Esophagus (tissue), 2 donors: ENCODE measurements around the gene IWS1. TPM values are rescaled to one million over a fixed set of nuclear protein-coding genes. Genes with fewer than 3 reads are reported as not detected.

Experiments
- H3K27ac ChIP-seq, 2 donors: one replicate each; pipeline ENCODE4 v1.5.1; 2013; ENCODE audit warnings: low read depth in 2 of 2, mild to moderate bottlenecking in 2 of 2, inconsistent platforms in 1 of 2, low read length in 1 of 2, moderate library complexity in 1 of 2
- H3K27me3 ChIP-seq, 2 donors: one replicate each; pipeline ENCODE4 v1.6.1; 2013; ENCODE audit warnings: low read length in 2 of 2, control low read depth in 1 of 2, mild to moderate bottlenecking in 1 of 2; ENCODE audit not compliant: insufficient read depth in 2 of 2, control insufficient read depth in 1 of 2
- H3K36me3 ChIP-seq, 2 donors: one replicate each; pipeline ENCODE4 v1.6.1; 2013; ENCODE audit warnings: low read length in 1 of 2; ENCODE audit not compliant: control insufficient read depth in 2 of 2, insufficient read depth in 2 of 2
- H3K4me1 ChIP-seq, 2 donors: one replicate each; pipeline ENCODE4 v1.6.1; 2013; ENCODE audit warnings: low read length in 1 of 2; ENCODE audit not compliant: control insufficient read depth in 2 of 2, insufficient read depth in 2 of 2
- H3K4me3 ChIP-seq, 2 donors: one replicate each; pipeline ENCODE4 v1.5.1; 2013; ENCODE audit warnings: low read length in 2 of 2, mild to moderate bottlenecking in 2 of 2, low read depth in 1 of 2, moderate library complexity in 1 of 2
- H3K9me3 ChIP-seq, 2 donors: one replicate each; pipeline ENCODE4 v1.6.1; 2013; ENCODE audit warnings: mild to moderate bottlenecking in 2 of 2, low read depth in 1 of 2, low read length in 1 of 2, moderate library complexity in 1 of 2; ENCODE audit not compliant: control insufficient read depth in 2 of 2, insufficient read depth in 1 of 2
- WGBS, 2 donors: extraction: QIAGEN DNeasy Blood & Tissue Kit; methylation state at CpG; one replicate each; pipeline ENCODE4 v1.1.7; 2013; 5-methylcytosine and 5-hydroxymethylcytosine counted together
- polyA plus RNA-seq, 2 donors: library from polyadenylated mRNA; stranded (reverse); fragments of 200-250 nt; gene quantifications; one replicate each; pipeline ENCODE4 v1.2.3, GENCODE V29; 2013
- donor health status: healthy with polysubstance abuse.
- donor health status: Bipolar disorder and iron deficiency.

Gene IWS1
- polyA plus RNA-seq, 2 donors: 14.1 to 19.7 TPM

DNA sequence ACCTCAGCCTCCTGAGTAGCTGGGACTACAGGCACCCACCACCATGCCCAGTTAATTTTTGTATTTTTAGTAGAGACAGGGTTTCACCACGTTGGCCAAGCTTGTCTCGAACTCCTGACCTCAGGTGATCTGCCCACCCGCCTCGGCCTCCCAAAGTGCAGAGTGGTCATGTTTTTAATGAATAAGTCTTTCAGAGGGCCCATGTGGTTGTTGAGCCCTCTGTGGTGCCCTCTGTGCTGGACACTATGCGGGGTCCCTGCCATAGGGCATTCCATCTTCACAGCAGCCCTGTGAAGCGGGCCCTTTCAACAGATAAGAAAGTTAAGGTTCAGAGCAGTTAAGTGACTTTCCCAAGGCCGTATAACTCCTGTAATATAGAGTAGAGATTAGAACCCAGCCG lies 35.1 kb upstream of the IWS1 start:
- H3K9me3 ChIP-seq: no peaks in the 10 kb centered on the region
- no peaks in the 10 kb centered on the region for H3K27me3 ChIP-seq
- no peak overlapping the region for H3K4me3 ChIP-seq
- no peaks in the 10 kb centered on the region for H3K4me1 ChIP-seq
- no peak overlapping the region for H3K27ac ChIP-seq
- WGBS, 2 donors: 85 to 91% methylated on average over 8 of the region's 8 CpGs
- H3K36me3 ChIP-seq: no peaks in the 10 kb centered on the region

DNA sequence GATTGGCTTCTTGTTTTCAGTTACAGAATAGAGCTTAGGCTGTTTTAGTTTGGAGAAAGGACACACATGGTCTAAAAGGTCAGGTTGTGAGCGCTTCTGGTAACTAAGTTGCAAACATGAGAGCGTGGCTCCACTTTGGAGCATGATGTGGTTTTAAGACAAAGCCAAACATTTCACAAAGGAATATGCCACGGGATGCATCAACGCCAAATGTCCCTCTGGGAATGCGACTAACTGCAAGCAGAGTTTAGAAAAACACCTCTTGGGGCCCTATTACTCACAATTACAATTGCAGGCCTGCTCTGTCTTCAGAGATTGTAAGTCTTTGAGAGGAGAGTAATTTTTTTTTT lies 34.6 kb upstream of the IWS1 start:
- no peaks in the 10 kb centered on the region for H3K4me1 ChIP-seq
- H3K27ac ChIP-seq: no peak overlapping the region
- no peaks in the 10 kb centered on the region for H3K36me3 ChIP-seq
- 83 to 87% methylated on average over 5 of the region's 5 CpGs for WGBS, 2 donors
- no peak overlapping the region for H3K4me3 ChIP-seq
- H3K9me3 ChIP-seq: no peaks in the 10 kb centered on the region
- H3K27me3 ChIP-seq: no peaks in the 10 kb centered on the region

DNA sequence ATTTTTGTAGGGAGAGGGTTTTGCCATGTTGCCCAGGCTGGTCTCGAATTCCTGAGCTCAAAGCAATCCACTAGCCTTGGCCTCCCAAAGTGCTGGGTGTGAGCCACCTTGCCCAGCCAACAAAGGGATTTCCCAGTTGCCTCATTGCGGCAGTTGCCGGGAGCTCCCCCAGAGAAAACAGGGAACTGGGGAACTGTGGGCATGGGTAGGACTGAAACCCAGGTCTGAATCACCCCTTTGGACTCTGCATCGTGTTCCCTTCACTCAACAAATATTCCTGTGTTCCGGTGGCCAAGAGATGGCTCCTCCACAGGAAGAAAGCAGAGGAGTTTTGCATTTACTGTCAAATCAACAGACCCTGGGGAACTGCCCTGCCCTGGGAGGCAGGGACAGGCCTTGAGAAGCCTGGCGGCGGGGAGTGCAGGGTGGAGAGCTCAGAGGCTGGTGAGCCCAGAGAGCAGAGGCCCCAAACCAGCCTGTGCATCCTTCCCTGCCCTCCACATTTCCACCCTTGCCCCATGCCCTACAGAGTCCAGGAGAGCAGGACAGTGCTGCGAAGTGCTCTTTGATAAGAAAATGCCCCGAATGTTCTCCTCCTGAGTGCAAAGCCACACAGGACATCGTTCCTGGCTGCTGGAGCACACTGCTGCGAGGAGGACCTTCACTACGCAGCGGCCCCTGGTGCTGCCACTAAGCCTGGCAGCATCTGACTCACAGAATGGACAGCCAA lies 34.1 kb upstream of the IWS1 start:
- WGBS, 2 donors: 79 to 83% methylated on average over 13 of the region's 13 CpGs
- no peaks in the 10 kb centered on the region for H3K9me3 ChIP-seq
- H3K4me3 ChIP-seq: no peak overlapping the region
- H3K27me3 ChIP-seq: no peaks in the 10 kb centered on the region
- no peaks in the 10 kb centered on the region for H3K4me1 ChIP-seq
- H3K27ac ChIP-seq: no peak overlapping the region
- H3K36me3 ChIP-seq: no peaks in the 10 kb centered on the region

DNA sequence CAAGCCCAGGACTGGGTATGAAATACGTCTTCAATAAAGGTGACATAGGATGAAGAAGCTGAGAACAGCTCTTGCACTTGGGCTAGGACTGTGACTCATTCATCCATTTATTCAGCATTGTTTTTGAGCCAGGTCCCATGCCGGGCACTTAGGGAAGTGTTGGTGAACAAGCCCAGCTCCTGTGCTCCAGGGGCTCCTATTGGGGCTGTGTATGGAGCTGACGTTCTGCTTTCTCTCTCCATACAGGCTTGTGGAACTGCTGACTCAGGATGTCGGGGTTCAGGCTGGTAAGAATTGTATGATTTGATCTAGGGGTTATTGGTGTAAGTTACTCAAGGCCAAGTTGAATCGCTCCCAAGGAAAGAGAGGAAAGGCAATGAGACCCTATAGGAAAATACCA lies 33.2 kb upstream of the IWS1 start:
- WGBS, 2 donors: 83% methylated on average over 5 of the region's 5 CpGs
- Histone ChIP-seq H3K27ac (no peak overlapping the region), H3K4me1 (no peaks in the 10 kb centered on the region), H3K27me3 (no peaks in the 10 kb centered on the region), H3K4me3 (no peak overlapping the region), H3K9me3 (no peaks in the 10 kb centered on the region), H3K36me3 (no peaks in the 10 kb centered on the region)

DNA sequence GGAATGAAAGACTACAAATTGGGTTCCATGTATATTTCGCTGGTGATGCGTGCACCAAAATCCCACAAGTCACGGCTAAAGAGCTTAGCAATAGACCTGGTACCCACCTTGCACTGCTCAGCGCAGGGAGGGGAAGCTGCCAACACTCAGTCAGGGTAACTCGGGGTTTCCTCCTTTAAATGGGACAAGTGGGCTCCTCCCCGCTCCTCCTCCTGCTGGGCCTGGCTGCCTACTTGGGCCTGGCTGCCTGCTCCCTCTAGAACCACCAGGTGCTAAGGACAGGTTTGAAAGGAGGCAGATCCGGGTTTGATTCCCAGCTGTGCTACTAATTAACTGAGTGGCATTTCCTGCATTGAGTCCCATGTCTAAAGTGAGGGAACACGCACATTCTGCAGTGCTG lies 32.6 kb upstream of the IWS1 start:
- Histone ChIP-seq H3K36me3 (no peaks in the 10 kb centered on the region), H3K27ac (no peak overlapping the region), H3K9me3 (no peaks in the 10 kb centered on the region), H3K4me1 (no peaks in the 10 kb centered on the region), H3K4me3 (no peak overlapping the region), H3K27me3 (no peaks in the 10 kb centered on the region)
- 82 to 84% methylated on average over 8 of the region's 8 CpGs for WGBS, 2 donors

DNA sequence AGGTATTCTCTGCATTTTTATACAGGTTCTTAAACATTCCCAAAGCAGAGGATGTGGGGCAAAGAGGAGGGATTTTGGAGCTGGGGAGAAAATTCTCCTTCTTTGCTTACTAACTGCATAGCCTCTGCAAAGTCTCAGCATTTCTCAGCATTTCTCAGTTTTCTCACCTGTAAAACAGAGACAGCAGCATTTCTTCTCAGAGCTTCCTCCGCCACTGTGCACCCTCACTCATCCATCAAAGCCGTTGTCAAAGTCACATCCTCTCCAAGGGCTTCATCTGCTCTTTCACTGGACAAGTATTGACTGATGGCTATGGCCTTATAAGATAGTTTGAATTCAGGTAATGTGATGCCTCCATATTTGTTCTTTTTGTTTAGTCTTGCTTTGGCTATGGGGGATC lies 26.6 kb upstream of the IWS1 start:
- Histone ChIP-seq H3K27me3 (no peaks in the 10 kb centered on the region), H3K4me3 (no peak overlapping the region), H3K27ac (no peak overlapping the region), H3K36me3 (no peaks in the 10 kb centered on the region), H3K4me1 (no peaks in the 10 kb centered on the region), H3K9me3 (no peaks in the 10 kb centered on the region)
- 82% methylated on average over 2 of the region's 2 CpGs for WGBS, 2 donors

DNA sequence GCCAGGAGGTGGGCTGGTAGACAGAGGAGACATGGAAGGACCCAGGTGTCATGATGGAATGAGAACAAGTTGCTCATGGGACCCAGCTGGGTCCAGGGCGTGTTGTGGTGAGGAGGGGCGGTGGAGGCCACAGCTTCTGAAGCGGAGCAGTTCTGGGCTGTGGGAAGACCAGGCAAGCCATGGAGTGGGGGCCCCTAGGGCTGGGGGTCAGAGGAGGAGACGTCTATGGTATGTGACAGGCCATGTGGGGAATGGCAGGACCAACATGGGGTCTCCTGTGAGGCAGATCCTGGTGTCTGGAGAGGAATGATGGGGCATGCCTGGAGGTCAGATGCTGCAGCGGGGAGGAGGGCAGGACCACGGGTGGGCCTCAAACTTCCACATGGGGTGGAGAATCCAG lies 26.0 kb upstream of the IWS1 start:
- Histone ChIP-seq H3K36me3 (no peaks in the 10 kb centered on the region), H3K4me3 (no peak overlapping the region), H3K9me3 (no peaks in the 10 kb centered on the region), H3K27me3 (no peaks in the 10 kb centered on the region), H3K4me1 (no peaks in the 10 kb centered on the region), H3K27ac (no peak overlapping the region)
- 83 to 86% methylated on average over 6 of the region's 6 CpGs for WGBS, 2 donors

DNA sequence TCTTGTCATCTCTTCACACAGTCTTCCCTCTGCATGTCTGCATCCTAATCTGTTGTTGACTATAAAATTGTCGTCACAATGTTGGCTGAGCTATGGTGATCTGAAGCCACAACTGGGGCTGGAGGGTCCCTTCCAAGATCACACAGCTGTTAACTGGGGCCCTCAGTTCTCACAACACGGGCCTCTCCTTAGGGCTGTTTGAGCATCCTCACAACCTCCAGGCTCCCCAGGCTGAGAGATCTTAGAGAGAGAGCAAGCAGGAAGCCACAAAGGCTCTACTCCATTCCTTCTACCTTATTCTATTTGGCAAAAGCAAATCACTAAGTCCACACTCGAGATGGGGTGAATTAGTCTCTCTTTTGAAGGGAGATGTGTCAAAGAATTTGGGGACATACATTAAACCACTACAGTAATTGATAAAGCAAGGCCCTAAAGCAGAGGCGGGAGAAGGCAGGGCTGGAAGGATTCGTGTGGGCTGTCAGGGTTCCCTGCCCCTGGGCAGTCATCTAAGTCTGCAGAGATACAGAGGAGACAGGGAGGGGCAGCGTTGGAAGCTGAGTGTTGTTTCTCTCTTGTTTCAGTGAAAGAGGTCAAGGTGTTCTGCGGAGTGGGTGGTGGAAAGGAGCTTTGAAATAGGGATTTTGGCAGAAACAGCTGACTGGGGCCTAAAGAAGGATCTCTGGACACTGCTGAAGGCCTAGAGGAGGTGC lies 25.1 kb upstream of the IWS1 start:
- Histone ChIP-seq H3K9me3 (no peaks in the 10 kb centered on the region), H3K27me3 (no peaks in the 10 kb centered on the region), H3K36me3 (no peaks in the 10 kb centered on the region), H3K4me1 (no peaks in the 10 kb centered on the region), H3K4me3 (no peak overlapping the region), H3K27ac (no peak overlapping the region)
- 78 to 79% methylated on average over 7 of the region's 7 CpGs for WGBS, 2 donors

DNA sequence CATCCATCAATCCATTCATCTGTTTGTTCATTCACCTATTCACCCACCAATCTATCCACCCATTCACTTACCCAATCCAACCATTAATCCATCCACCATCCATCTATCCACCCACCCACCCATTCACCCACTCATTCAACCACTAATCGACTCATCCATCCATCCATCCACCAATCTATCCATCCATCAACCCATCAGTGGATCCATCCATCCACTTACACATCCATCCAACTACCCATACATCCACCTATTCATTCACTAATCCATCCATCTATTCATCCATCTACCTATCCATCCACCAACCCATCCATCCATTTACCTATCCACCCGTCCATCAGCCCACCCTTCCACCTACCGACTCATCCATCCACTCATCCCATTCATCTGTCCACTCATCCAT lies 20.5 kb upstream of the IWS1 start:
- H3K27ac ChIP-seq: no peak overlapping the region
- WGBS, 2 donors: 82 to 84% methylated on average over 3 of the region's 3 CpGs
- H3K27me3 ChIP-seq: no peaks in the 10 kb centered on the region
- H3K9me3 ChIP-seq: no peaks in the 10 kb centered on the region
- H3K4me1 ChIP-seq: peaks cover 0 to 3% of the 10 kb centered on the region in 2 donors
- H3K4me3 ChIP-seq: no peak overlapping the region
- no peaks in the 10 kb centered on the region for H3K36me3 ChIP-seq

DNA sequence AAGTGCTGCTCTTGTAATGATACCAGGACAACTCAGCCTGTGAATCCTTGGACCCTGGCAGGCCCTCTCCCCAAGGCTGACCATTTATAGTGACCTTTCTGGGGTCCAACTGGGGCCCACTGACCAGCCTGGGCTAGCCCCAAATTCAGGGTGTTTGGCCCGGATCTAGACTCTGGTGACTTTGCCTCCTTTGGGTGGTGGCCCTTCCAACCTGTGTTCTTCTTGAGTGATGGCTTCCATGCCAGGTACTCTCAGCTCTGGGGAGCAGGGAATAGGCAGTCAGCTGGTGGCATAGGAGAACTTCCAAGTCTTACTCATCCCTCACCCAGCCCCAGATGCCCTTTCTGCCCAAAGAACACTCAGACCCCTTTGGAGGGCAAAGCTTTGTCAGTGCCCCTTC lies 19.5 kb upstream of the IWS1 start:
- Histone ChIP-seq H3K4me3 (no peak overlapping the region), H3K27me3 (peaks cover 0 to 2% of the 10 kb centered on the region in 2 donors), H3K36me3 (no peaks in the 10 kb centered on the region), H3K27ac (no peak overlapping the region), H3K9me3 (no peaks in the 10 kb centered on the region), H3K4me1 (peaks cover 0 to 3% of the 10 kb centered on the region in 2 donors)
- 91 to 92% methylated on average over 1 of the region's 1 CpG for WGBS, 2 donors
